NCI-H82 (cell line): ENCODE data around the gene FLRT1.
A peak's percentile ranks its signal among the peaks of the same experiment; 100 is the strongest.

Source experiments
- DNase-seq: peaks from one replicate; lab custom pipeline; 2025; lab: John Stamatoyannopoulos, UW

The FLRT1 gene

GRCh38 chr11:64006398-64006797 lies 29.3 kb upstream of the FLRT1 start:
- no peak for DNase-seq

GRCh38 chr11:64007160-64007628 lies 28.5 kb upstream of the FLRT1 start:
- DNase-seq: peak; percentile 36

- DNase-seq: peak; percentile 55
Observed at GRCh38 chr11:64007629-64008282, 28.0 kb upstream of the FLRT1 start.

- no peak for DNase-seq
Observed at GRCh38 chr11:64008283-64008913, 27.3 kb upstream of the FLRT1 start.

- DNase-seq: no peak
Observed at GRCh38 chr11:64008914-64009633, 26.7 kb upstream of the FLRT1 start.

- no peak for DNase-seq
Observed at GRCh38 chr11:64009710-64010109, 26.0 kb upstream of the FLRT1 start.

GRCh38 chr11:64010783-64011182 lies 24.9 kb upstream of the FLRT1 start:
- DNase-seq: no peak

- no peak for DNase-seq
Observed at GRCh38 chr11:64011371-64011770, 24.4 kb upstream of the FLRT1 start.

- DNase-seq: no peak
Observed at GRCh38 chr11:64013141-64013896, 22.4 kb upstream of the FLRT1 start.

GRCh38 chr11:64014356-64014755 lies 21.4 kb upstream of the FLRT1 start:
- DNase-seq: no peak

GRCh38 chr11:64015510-64015909 lies 20.2 kb upstream of the FLRT1 start:
- no peak for DNase-seq

- no peak for DNase-seq
Observed at GRCh38 chr11:64015935-64016845, 19.5 kb upstream of the FLRT1 start.

- DNase-seq: no peak
Observed at GRCh38 chr11:64017945-64018224, 17.8 kb upstream of the FLRT1 start.

- DNase-seq: no peak
Observed at GRCh38 chr11:64018310-64018709, 17.4 kb upstream of the FLRT1 start.

- no peak for DNase-seq
Observed at GRCh38 chr11:64019106-64020037, 16.4 kb upstream of the FLRT1 start.

GRCh38 chr11:64020976-64021756 lies 14.6 kb upstream of the FLRT1 start:
- DNase-seq: no peak

GRCh38 chr11:64021757-64022093 lies 14.0 kb upstream of the FLRT1 start:
- no peak for DNase-seq

GRCh38 chr11:64022125-64022784 lies 13.5 kb upstream of the FLRT1 start:
- no peak for DNase-seq
